CD4-positive, alpha-beta T cell treated with Interleukin-15 for 1 hour (primary cell): ENCODE measurements around the gene SOCS3.

ENCODE experiments used
- DNase-seq: peaks from one replicate; pipeline ENCODE4 v3.0.0-alpha.2; 2020

Gene SOCS3

GRCh38 chr17:78359997-78360370, at the start of gene SOCS3:
TSS of gene SOCS3 (minus strand) at chr17:78360077. CDS start at chr17:78359095, 982 bp downstream.
- peak; percentile 98 for DNase-seq

- no peak for DNase-seq
Observed at GRCh38 chr17:78409191-78409928, 49.5 kb upstream of the SOCS3 start.

- no peak for DNase-seq
Observed at GRCh38 chr17:78408476-78409050, 48.7 kb upstream of the SOCS3 start.

GRCh38 chr17:78407387-78408000, 47.6 kb upstream of the SOCS3 start:
- DNase-seq, result no peak

GRCh38 chr17:78406920-78407319, 47.0 kb upstream of the SOCS3 start:
- no peak for DNase-seq

GRCh38 chr17:78406396-78406795, 46.5 kb upstream of the SOCS3 start:
- no peak for DNase-seq

GRCh38 chr17:78403822-78404221, 43.9 kb upstream of the SOCS3 start:
- no peak for DNase-seq

GRCh38 chr17:78401891-78402290, 42.0 kb upstream of the SOCS3 start:
- no peak for DNase-seq

- DNase-seq, result no peak
Observed at GRCh38 chr17:78401246-78401645, 41.4 kb upstream of the SOCS3 start.

- DNase-seq, result no peak
Observed at GRCh38 chr17:78400581-78401240, 40.8 kb upstream of the SOCS3 start.

GRCh38 chr17:78399693-78400144, 39.8 kb upstream of the SOCS3 start:
- DNase-seq, result no peak

GRCh38 chr17:78399028-78399692, 39.3 kb upstream of the SOCS3 start:
- no peak for DNase-seq

- DNase-seq, result no peak
Observed at GRCh38 chr17:78398390-78398789, 38.5 kb upstream of the SOCS3 start.

- DNase-seq, result no peak
Observed at GRCh38 chr17:78397681-78398101, 37.8 kb upstream of the SOCS3 start.

GRCh38 chr17:78396441-78397337, 36.8 kb upstream of the SOCS3 start:
- no peak for DNase-seq

GRCh38 chr17:78395155-78395554, 35.3 kb upstream of the SOCS3 start:
- DNase-seq, result no peak

- no peak for DNase-seq
Observed at GRCh38 chr17:78394209-78394608, 34.3 kb upstream of the SOCS3 start.

GRCh38 chr17:78393575-78393974, 33.7 kb upstream of the SOCS3 start:
- DNase-seq, result no peak

- no peak for DNase-seq
Observed at GRCh38 chr17:78392295-78392694, 32.4 kb upstream of the SOCS3 start.

GRCh38 chr17:78391843-78392242, 32.0 kb upstream of the SOCS3 start:
- DNase-seq, result no peak

GRCh38 chr17:78391051-78391431, 31.2 kb upstream of the SOCS3 start:
- no peak for DNase-seq
